ENCODE data around the gene CHD1.

- TF ChIP-seq, protein P1, sequence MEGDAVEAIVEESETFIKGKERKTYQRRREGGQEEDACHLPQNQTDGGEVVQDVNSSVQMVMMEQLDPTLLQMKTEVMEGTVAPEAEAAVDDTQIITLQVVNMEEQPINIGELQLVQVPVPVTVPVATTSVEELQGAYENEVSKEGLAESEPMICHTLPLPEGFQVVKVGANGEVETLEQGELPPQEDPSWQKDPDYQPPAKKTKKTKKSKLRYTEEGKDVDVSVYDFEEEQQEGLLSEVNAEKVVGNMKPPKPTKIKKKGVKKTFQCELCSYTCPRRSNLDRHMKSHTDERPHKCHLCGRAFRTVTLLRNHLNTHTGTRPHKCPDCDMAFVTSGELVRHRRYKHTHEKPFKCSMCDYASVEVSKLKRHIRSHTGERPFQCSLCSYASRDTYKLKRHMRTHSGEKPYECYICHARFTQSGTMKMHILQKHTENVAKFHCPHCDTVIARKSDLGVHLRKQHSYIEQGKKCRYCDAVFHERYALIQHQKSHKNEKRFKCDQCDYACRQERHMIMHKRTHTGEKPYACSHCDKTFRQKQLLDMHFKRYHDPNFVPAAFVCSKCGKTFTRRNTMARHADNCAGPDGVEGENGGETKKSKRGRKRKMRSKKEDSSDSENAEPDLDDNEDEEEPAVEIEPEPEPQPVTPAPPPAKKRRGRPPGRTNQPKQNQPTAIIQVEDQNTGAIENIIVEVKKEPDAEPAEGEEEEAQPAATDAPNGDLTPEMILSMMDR (IDR thresholded peaks at IDR 0.05) = no peak
- TF ChIP-seq POLR2A (IDR thresholded peaks at IDR 0.05) = no peak
Measured at GRCh38 chr5:98913911-98914310, 14.9 kb downstream of the CHD1 start.
